ENCODE measurements around the gene AFF3.

- TF ChIP-seq CTCF (conservative IDR thresholded peaks at IDR 0.05 in 1 of 2, IDR thresholded peaks at IDR 0.05 in 1 of 2; ENCODE audit: extremely low read depth in 1 of 2, insufficient read depth in 1 of 2, low read depth in 1 of 2, low read length in 2 of 2) (no peak), EZH2 (IDR thresholded peaks at IDR 0.05; ENCODE audit: borderline replicate concordance, low read length) (no peak)
These were observed 224.0 kb downstream of the AFF3 start for GRCh38 chr2:99918389-99918788.

All from mammary epithelial cell (primary cell).